HG02571 (cell line): Measurements from ENCODE around the gene NTSR2.
"Not testable (repeated sequence)": the region's sequence is repeated elsewhere in the genome, so short reads cannot be mapped to it uniquely, and the experiment has no call there.

Experiments
- ATAC-seq: cut with Tn5 transposase; IDR thresholded peaks from one replicate; pipeline ENCODE4 v1.9.1; 2021; ENCODE audit warnings: mild to moderate bottlenecking, moderate library complexity; ENCODE audit not compliant: unreplicated experiment

Gene NTSR2

DNA sequence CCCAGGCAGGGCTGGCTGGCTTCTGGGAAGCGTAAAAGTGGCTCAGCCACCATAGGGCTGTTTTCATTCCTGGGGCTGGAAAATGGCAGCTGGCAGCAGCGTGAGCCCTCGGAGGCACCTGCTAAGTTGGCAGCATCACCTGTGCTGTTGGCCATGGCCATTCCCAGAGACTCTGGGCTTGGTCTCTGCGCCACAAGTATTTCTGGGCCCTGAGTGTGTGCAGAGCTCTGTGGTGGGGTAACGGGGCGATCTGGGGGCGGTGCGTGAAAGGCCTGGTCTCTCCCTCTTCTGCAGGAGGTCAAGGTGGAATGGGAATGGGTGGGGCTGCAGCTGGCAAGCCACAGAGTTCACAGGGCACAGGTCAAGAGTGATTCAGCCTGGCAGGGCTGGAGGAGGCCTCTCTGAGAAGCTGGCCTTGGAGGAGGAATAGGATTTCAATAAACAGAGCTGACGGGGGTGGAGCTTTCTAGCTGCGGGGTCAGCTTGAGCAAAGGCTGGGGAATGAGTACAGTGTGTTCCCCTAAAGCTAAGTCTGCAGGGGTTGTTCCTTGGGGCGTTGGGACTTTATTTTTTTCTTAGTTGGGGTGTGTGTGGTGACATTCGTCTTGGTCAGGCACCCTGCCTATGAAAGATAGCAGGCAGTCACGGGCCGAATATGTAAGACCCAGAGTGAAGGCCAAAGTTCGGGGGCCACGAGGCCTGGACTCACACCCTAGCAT lies 10.3 kb upstream of the NTSR2 start:
- no peak for ATAC-seq

DNA sequence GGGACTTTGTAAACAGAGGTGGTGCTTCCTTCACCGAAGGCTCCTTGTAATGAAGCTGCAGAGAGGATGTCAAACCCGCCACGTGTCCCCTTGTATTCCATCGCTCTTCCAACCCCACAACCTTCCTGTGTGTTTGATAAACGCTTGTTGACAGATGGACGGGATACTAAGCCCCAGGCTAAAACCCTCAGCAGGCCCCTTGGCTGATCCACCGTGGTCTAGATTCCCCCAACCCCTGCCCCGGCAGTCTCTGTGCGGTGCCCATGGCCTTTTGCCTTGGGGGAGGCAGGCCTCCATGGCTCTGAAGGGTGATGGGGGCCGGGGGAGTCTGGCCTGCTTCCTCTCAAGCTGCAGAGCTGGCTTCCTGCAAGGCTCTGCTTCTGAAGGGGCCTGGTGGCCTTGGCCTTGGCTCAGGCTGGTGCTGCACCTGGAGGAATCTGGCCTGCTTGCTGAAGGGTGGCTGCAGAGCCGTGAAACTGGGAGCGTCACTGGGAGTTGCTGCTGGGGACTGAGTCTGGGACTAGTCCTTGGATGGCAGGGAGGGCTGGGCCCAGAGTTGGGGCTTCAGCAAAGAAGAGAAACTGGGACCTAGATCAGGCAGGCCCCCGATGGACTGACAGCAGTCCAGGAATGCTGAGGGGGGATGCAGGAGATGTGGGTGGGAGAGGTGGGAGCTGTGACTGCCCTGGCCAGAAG lies 9.6 kb upstream of the NTSR2 start:
- ATAC-seq: no peak

DNA sequence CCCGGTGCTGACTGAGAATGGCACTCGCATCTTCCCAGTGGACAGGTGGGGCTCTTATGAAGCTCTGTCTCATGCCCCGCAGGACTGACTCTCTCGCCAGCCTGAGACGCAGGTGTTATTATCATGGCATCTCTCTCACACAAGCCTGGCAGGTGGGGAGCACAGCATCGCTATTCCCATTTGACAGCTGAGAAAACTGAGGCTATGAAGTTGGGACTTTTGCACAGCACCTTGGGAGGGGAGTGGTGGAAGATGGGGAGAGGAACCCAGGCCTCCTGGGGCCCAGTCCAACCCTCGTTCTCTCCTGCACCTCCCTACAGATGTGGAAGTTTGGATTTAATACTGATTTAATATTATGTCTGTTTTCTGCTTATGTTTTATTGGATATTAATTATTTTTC lies 9.0 kb upstream of the NTSR2 start:
- ATAC-seq: no peak

GRCh38 chr2:11678306-11678960 lies 8.4 kb upstream of the NTSR2 start:
- ATAC-seq: no peak

- no peak for ATAC-seq
These were observed 7.4 kb upstream of the NTSR2 start for GRCh38 chr2:11677136-11678055.

DNA sequence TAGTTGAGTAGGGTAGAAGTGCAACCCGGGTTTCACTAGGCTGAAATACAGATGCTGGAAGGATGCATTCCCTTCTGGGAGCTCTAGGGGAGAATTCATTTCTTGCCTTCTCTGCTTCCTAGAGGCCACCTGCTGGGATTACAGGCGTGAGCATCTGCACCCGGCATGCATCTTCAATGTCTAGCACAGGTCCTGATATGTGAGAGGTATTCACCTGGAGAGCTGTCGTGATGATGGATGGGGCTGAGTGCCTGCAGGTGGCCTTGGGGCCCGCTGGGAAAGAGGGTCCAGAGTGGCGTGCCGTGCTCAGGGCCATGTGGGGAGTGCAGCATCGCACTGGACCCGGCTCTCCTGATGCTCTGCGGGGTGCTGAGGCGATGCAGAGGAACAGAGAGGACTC lies 6.6 kb upstream of the NTSR2 start:
- ATAC-seq: no peak

GRCh38 chr2:11675423-11676112 lies 5.6 kb upstream of the NTSR2 start:
- no peak for ATAC-seq

DNA sequence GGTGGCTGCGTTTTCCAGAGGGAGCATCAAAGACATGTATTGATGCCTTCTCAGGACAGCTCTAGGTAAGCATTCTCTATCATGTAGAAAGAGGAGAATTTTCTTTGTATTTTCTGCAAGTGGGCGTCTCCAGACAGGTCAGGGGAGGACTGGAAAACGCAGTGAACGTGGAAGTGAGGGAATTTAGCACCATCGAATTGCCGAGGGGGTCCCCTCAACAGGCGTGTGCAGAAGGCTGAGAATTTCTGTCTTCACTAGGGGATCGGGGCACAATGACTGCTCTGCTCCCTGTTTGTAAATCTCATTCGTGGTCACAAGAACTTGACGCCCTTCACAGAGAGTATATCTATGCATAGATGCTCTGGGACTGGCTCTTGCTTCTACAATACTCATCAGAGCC lies 5.0 kb upstream of the NTSR2 start:
- ATAC-seq: no peak

GRCh38 chr2:11672407-11672806 lies 2.4 kb upstream of the NTSR2 start:
- no peak for ATAC-seq

DNA sequence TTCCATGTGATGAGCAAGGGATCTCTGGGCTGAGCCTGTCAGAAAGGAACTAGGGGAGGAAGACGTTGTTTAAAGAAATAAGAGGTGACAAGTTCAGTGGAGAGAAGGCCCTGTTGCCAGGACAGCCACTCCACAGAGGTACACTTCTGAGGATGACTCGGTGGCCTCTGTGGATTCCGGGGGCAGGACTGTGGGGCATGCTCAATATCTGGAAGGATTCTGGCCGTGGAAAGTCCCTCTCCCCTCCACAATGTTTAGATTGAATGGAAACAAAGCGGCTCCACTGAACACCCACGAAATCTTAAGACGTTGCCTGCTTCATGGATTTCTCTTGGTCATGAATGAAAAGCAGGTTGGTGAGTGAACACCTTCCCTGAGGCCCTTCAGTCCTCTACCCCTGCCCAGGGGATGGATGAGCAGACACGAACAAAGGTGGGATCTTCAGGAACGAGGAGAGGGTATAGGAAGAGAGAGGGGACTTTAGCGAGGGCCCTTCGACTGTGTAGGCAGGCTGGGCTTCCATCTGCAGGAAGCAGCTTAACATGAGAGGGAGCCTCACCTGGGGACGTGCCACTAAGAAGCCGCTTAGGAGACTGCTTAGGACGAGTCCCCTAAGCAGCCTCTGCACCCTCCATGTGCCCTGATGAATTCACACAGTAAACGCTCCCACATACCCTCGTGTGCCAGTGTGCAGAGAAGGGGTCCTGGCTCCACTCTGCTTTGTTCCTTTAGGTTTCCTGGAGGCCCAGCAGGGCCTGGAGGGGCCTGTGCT lies 1.9 kb downstream of the NTSR2 start:
- no peak for ATAC-seq

- no peak for ATAC-seq
These were observed 2.8 kb downstream of the NTSR2 start for GRCh38 chr2:11667194-11667593.

- no peak for ATAC-seq
These were observed 4.3 kb downstream of the NTSR2 start for GRCh38 chr2:11665510-11666362.

GRCh38 chr2:11665028-11665427 lies 5.0 kb downstream of the NTSR2 start:
- no peak for ATAC-seq

DNA sequence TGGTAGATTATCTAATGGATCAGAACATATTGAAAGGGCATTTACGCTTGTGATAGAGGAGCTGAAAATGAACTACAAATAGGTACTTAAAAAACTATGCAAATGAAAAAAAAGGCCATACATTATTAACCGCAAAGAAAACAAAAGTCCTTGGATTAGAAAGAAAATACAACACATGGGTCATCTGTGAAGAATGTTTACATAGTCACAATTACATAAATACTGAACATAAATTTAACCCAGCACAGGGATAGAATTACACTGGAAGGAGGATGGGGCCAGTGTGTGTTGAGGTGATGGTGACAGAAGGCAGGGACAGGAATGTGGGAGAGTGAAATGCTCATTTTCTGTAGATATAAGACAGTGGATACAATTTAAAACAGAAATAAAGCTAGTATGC lies 6.6 kb downstream of the NTSR2 start:
- ATAC-seq: no peak

DNA sequence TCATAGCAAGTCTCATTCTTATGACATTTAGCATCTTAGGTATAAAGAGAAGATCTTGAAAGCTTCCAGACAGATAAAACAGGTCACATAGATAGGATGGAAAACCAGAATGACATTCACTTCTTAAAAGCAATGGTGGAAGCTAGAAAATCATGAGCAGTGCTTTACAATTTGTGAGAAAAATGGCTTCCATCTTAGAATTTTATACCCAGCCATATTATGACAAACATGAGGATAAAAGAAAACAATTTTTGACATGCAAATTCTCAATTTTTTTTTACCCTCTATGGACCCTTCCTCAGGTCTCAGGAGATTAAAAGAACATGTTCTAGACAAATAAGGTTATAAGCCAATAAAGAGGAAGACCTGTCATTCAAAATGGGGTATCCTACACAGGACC lies 7.1 kb downstream of the NTSR2 start:
- ATAC-seq: no peak

GRCh38 chr2:11661891-11662435 lies 8.0 kb downstream of the NTSR2 start:
- ATAC-seq: no peak

DNA sequence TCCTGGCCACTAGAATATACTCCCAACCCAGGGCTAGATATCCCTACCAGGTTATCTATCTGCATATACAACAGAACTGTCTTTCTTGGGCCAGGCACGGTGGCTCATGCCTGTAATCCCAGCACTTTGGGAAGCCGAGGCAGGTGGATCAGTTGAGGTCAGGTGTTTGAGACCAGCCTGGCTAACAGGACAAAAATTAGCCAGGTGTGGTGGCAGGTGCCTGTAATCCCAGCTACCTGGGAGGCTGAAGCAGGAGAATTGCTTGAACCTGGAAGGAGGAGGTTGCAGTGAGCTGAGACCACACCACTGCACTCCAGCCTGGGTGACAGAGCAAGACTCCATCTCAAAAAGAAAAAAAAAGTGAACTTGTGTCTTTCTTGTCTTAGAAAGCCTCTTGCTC lies 9.6 kb downstream of the NTSR2 start:
- ATAC-seq: not testable (repeated sequence)

GRCh38 chr2:11659851-11660250 lies 10.1 kb downstream of the NTSR2 start:
- no peak for ATAC-seq

- ATAC-seq: no peak
These were observed 10.9 kb downstream of the NTSR2 start for GRCh38 chr2:11659115-11659475.
